Fibroblast of villous mesenchyme (primary cell): ENCODE measurements around the gene NDUFB1. TPM values are rescaled to one million over a fixed set of nuclear protein-coding genes. Genes with fewer than 3 reads are reported as not detected.

Experiments used
- DNase-seq: peaks from one replicate; pipeline ENCODE4 v3.0.0-alpha.2; 2010; ENCODE audit warnings: low read depth
- H3K4me3 ChIP-seq: 2 replicates; pipeline ENCODE4 v1.5.1; 2011; ENCODE audit warnings: low read depth, mild to moderate bottlenecking, low read length
- total RNA-seq: library from RNA; depleted of rRNA; stranded (reverse); fragments of >200 nt; gene quantifications from 2 replicates; pipeline ENCODE4 v1.2.3, GENCODE V29; 2012
- TF ChIP-seq, protein P1 (sequence below): IDR thresholded peaks from 2 replicates; pipeline ENCODE4 v1.5.1; 2012; ENCODE audit warnings: low read depth, mild to moderate bottlenecking, low read length; ENCODE audit not compliant: insufficient read depth

The NDUFB1 gene
- total RNA-seq, 1 donor, result 243 TPM

- DNase-seq, result no peak
- TF ChIP-seq, protein P1, sequence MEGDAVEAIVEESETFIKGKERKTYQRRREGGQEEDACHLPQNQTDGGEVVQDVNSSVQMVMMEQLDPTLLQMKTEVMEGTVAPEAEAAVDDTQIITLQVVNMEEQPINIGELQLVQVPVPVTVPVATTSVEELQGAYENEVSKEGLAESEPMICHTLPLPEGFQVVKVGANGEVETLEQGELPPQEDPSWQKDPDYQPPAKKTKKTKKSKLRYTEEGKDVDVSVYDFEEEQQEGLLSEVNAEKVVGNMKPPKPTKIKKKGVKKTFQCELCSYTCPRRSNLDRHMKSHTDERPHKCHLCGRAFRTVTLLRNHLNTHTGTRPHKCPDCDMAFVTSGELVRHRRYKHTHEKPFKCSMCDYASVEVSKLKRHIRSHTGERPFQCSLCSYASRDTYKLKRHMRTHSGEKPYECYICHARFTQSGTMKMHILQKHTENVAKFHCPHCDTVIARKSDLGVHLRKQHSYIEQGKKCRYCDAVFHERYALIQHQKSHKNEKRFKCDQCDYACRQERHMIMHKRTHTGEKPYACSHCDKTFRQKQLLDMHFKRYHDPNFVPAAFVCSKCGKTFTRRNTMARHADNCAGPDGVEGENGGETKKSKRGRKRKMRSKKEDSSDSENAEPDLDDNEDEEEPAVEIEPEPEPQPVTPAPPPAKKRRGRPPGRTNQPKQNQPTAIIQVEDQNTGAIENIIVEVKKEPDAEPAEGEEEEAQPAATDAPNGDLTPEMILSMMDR, result no peak
- no peak overlapping the region for H3K4me3 ChIP-seq
Observed at GRCh38 chr14:92099802-92100201, 21.7 kb downstream of the NDUFB1 start.

DNA sequence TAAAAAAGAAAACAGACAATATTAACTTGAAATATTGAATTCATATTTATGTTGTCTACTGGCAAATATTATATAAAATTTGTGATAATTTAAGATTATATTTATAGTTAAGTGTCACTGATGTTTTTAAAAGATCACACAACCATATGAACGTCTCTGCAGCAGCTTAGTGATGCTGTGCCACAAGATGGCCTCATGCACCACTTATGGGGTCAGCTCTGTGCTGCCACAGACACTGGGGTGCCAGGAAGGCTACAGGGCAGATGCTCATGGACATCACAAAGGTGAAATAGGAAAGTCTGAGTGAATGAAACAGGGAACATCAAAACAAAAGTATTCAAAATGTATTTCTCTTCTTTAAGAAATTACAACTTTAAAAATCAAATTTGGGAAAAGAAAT, 28.2 kb downstream of the NDUFB1 start:
- DNase-seq, result no peak
- TF ChIP-seq, protein P1, result peak; percentile 20
- no peak overlapping the region for H3K4me3 ChIP-seq

DNA sequence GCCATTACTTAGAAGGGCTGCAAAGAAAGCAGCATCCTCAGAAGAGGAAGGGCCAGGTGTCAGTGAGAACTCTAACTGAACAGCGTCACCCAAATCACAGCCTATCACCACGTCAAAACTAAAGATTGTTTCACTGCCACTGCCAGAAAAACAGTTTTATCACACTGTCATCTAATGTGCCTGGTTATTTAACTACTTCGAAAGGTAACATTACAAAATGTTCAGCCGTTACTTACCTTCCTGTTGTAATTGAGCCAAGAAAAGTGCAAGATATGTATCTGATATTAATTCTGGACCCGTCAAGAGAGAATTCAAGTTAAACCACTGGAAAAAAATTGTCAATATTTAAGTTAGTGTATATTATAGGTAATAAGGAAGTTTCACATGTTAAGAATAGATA, 33.0 kb downstream of the NDUFB1 start:
- TF ChIP-seq, protein P1, result no peak
- no peak overlapping the region for H3K4me3 ChIP-seq
- DNase-seq, result no peak

GRCh38 chr14:92074555-92074954, 47.0 kb downstream of the NDUFB1 start:
- no peak overlapping the region for H3K4me3 ChIP-seq
- DNase-seq, result peak; percentile 11
- TF ChIP-seq, protein P1, result no peak

Other genes with a start within 250 kb of the NDUFB1 start
- gene FBLN5, start 174.0 kb downstream of the NDUFB1 start, total RNA-seq, result 77.7 and 85.0 TPM in 2 replicates
- 28.7 and 45.3 TPM in 2 replicates for gene TRIP11, start 81.6 kb downstream of the NDUFB1 start, total RNA-seq
- 15.1 and 21.6 TPM in 2 replicates for gene ATXN3, start 15.1 kb downstream of the NDUFB1 start, total RNA-seq
- 45.1 and 67.8 TPM in 2 replicates for gene CPSF2, start 263 bp upstream of the NDUFB1 start, total RNA-seq
- gene SLC24A4, start 201.5 kb upstream of the NDUFB1 start, total RNA-seq, result not detected in 2 replicates